ENCODE results near the gene OR4K14.

- TF ChIP-seq, protein P1, sequence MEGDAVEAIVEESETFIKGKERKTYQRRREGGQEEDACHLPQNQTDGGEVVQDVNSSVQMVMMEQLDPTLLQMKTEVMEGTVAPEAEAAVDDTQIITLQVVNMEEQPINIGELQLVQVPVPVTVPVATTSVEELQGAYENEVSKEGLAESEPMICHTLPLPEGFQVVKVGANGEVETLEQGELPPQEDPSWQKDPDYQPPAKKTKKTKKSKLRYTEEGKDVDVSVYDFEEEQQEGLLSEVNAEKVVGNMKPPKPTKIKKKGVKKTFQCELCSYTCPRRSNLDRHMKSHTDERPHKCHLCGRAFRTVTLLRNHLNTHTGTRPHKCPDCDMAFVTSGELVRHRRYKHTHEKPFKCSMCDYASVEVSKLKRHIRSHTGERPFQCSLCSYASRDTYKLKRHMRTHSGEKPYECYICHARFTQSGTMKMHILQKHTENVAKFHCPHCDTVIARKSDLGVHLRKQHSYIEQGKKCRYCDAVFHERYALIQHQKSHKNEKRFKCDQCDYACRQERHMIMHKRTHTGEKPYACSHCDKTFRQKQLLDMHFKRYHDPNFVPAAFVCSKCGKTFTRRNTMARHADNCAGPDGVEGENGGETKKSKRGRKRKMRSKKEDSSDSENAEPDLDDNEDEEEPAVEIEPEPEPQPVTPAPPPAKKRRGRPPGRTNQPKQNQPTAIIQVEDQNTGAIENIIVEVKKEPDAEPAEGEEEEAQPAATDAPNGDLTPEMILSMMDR (IDR thresholded peaks at IDR 0.05): no peak
- TF ChIP-seq POLR2A (IDR thresholded peaks at IDR 0.05): no peak
Measured at GRCh38 chr14:20044243-20044642, 25.1 kb upstream of the OR4K14 start.
